NCI-H1694 treated with DMSO at 0.1 percent for 48 hours (cell line): ENCODE data around the gene MARCHF5.
"Not testable (repeated sequence)": the region's sequence is repeated elsewhere in the genome, so short reads cannot be mapped to it uniquely, and the experiment has no call there.

ENCODE experiments used
- DNase-seq: peaks from one replicate; lab custom pipeline; 2025; lab: John Stamatoyannopoulos, UW

The MARCHF5 gene

DNA sequence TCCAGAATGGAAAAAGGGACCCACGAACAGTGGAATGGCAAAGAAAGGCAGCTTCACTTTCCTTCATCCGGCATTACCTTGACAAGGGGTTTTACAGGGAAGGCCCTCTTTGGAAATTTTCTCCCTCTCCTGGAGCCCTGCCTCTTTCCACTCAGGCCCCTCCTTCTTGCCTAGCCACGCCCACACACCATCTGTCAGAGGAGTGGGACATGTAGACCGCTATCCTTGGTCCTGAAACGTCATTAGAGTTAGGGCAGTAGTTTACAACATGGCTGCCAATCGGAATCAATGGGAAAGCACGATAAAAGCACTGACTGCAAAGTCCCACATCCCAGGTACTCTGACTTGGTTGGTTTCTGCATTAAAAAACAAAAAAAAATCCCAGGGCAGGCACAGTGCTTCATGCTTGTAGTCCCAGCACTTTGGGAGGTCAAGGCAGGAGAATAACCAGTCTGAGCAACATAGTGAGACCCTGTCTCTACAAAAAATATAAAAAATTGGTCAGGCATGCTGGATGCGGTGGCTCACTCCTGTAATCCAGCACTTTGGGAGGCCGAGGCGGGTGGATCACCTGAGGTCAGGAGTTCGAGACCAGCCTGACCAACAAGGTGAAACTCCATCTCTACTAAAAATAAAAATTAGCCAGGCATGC is 96.4 kb downstream of the MARCHF5 start:
- DNase-seq: no peak

DNA sequence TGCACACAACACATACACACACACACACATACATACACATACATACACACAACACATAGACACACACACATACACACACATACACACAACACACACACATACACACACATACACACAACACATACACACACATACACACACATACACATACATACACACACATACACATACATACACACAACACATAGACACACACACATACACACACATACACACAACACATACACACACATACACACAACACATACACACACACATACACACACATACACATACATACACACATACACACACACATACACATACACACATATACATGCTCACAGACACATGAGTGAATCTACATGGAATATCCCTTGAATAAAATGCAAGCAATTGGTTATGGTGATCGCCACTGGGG is 102.2 kb downstream of the MARCHF5 start:
- not testable (repeated sequence) for DNase-seq

DNA sequence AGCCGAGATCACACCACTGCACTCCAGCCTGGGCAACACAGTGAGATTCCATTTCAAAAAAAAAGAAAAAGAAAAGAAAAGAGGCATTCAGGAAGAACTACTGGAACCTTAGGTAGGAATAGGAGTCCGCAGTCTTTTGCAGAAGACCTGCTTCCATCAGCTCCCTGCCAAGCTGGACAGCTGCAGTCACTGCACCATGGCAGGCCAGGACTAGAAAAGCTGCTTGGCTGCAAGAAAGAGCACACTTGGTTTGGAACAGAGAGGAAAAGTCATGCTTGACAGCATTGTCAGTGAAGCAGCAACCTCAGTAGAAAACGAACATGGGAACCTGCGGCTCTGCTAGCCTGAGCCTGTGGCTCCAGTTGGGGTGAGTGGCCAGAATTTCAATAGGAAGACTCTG is 104.3 kb downstream of the MARCHF5 start:
- no peak for DNase-seq

DNA sequence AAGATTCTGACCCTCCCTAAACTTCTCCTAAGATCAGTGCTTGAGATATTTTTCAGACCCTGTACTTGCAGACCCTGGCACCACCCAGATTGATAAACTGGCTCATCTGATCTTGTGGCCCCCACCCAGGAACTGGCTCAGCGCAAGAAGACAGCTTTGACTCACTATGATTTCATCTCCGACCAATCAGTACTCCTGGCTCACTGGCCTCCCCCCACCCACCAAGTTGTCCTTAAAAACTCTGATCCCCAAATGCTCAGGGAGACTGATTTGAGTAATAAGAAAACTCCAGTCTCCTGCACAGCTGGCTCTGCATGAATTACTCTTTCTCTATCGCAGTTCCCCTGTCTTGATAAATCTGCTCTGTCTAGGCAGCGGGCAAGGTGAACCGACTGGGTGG is 111.3 kb downstream of the MARCHF5 start:
- not testable (repeated sequence) for DNase-seq
